Stomach (tissue), 9 donors: Measurements from ENCODE around the gene GSTO2. TPM values are rescaled to one million over a fixed set of nuclear protein-coding genes. Genes with fewer than 3 reads are reported as not detected.

ENCODE experiments used
- DNase-seq, 2 donors: peaks; one replicate each; pipeline versions ENCODE4 v3.0.0 to v3.0.0-alpha.2; 2013 to 2019
- H3K27ac ChIP-seq, 5 donors: fragments of 200-600 bp in 4 of 5; sonication (generic) in 4 of 5; one replicate each; pipeline ENCODE4 v1.5.1; 2013 to 2019; ENCODE audit warnings: mild to moderate bottlenecking in 1 of 5, moderate library complexity in 1 of 5
- H3K27me3 ChIP-seq, 3 donors: fragments of 200-600 bp; sonication (generic); one replicate each; pipeline ENCODE4 v1.5.1; 2017 to 2019; ENCODE audit warnings: mixed run types in 1 of 3
- H3K36me3 ChIP-seq, 4 donors: fragments of 200-600 bp; sonication (generic); 1 replicate in 3 of 4; 2 replicates in 1 of 4; pipeline ENCODE4 v1.5.1; 2016 to 2019
- H3K4me1 ChIP-seq, 4 donors: fragments of 200-600 bp; sonication (generic); one replicate each; pipeline ENCODE4 v1.5.1; 2016 to 2019
- H3K4me3 ChIP-seq, 4 donors: fragments of 200-600 bp; sonication (generic) in 3 of 4; one replicate each; pipeline ENCODE4 v1.5.1; 2016 to 2019; ENCODE audit warnings: mild to moderate bottlenecking in 1 of 4
- H3K9me3 ChIP-seq, 4 donors: fragments of 200-600 bp; sonication (generic); one replicate each; pipeline ENCODE4 v1.5.1; 2016 to 2019
- CTCF ChIP-seq, 7 experiments: fragments of 450-650 bp in 4 of 7; fragments of 200-600 bp in 3 of 7; sonication (generic) in 3 of 7; IDR thresholded peaks; one replicate each; pipeline ENCODE4 v1.5.1; 2016 to 2019; ENCODE audit warnings: antibody characterized with exemption in 7 of 7, control low read depth in 2 of 7, mild to moderate bottlenecking in 1 of 7
- EP300 ChIP-seq: sonication (generic); formaldehyde crosslinking; IDR thresholded peaks from one replicate; pipeline ENCODE4 v1.6.1; 2017; ENCODE audit warnings: antibody characterized with exemption
- POLR2A ChIP-seq, 4 donors: fragments of 450-650 bp; IDR thresholded peaks; one replicate each; pipeline ENCODE4 v1.6.1; 2016; ENCODE audit warnings: antibody characterized with exemption in 4 of 4, control low read depth in 2 of 4, mild to moderate bottlenecking in 1 of 4, moderate library complexity in 1 of 4
- POLR2AphosphoS5 ChIP-seq, 3 donors: sonication (generic); formaldehyde crosslinking; IDR thresholded peaks; one replicate each; pipeline ENCODE4 v1.6.1; 2016; ENCODE audit warnings: antibody characterized with exemption in 3 of 3
- WGBS, 5 donors: extraction: QIAGEN DNeasy Blood & Tissue Kit in 3 of 5; methylation state at CpG; one replicate each; pipeline versions ENCODE4 v1.1.5 to v1.1.7; 2013 to 2018; 5-methylcytosine and 5-hydroxymethylcytosine counted together
- intact Hi-C: fragments of 100-400 bp; cut with DNase I; formaldehyde crosslinking; loops from one replicate; pipeline ENCODE4 v1.15.1; 2023; ENCODE audit warnings: low total_unique reads
- polyA plus RNA-seq, 3 donors: library from polyadenylated mRNA; stranded (reverse); fragments of 200-250 nt; gene quantifications; one replicate each; pipeline ENCODE4 v1.2.3, GENCODE V29; 2013
- total RNA-seq, 5 donors: library from RNA; depleted of rRNA; stranded (reverse); fragments of >200 nt; gene quantifications; one replicate each; pipeline versions ENCODE4 v1.1.0 to v1.2.3, GENCODE V29; 2014 to 2016
- donor health status: healthy with polysubstance abuse.
- donor health status: Bipolar disorder and iron deficiency.
- donor health status: healthy.

The GSTO2 gene
- total and polyA plus RNA-seq, 8 donors = under 0.01 to 26.6 (median 10.0) TPM

DNA sequence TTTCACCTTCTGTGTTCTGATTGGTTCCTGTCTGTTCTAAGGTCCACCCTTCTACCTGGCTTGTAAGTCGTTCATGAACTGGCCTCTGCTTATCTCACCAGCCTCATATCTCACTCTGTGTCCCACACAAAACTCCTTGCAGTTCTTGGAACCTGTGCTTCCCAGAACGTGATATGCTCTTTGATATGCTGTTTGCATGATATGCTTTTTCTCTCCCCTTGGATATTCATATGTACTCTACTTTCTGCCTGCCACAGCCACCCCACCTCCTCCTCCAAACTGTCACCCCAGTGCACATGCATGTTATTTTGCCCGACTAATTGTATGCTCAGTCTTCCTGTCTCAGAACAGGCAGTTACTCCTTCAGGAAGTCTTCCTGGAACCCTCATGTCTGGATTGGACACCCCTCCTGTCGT, 71.1 kb downstream of the GSTO2 start:
- Histone ChIP-seq H3K27me3 (no peaks in the 10 kb centered on the region), H3K4me1 (peaks cover 36 to 48% (median 40%) of the 10 kb centered on the region in 4 donors), H3K36me3 (no peaks in the 10 kb centered on the region), H3K4me3 (peak overlapping the region in 3 of 4 donors; percentile 78 to 94 (median 88)), H3K9me3 (no peaks in the 10 kb centered on the region), H3K27ac (peak overlapping the region; percentile 91 to 100 (median 95))
- 10 to 18% (median 13%) methylated on average over 4 of the region's 4 CpGs for WGBS, 5 donors
- peak; percentile 28 to 77 (median 64) for TF ChIP-seq POLR2AphosphoS5 (IDR thresholded peaks at IDR 0.05)
- TF ChIP-seq EP300 = no peak
- DNase-seq = peak in 1 of 2 donors; percentile 81
- intact Hi-C loops = no loop called here

DNA sequence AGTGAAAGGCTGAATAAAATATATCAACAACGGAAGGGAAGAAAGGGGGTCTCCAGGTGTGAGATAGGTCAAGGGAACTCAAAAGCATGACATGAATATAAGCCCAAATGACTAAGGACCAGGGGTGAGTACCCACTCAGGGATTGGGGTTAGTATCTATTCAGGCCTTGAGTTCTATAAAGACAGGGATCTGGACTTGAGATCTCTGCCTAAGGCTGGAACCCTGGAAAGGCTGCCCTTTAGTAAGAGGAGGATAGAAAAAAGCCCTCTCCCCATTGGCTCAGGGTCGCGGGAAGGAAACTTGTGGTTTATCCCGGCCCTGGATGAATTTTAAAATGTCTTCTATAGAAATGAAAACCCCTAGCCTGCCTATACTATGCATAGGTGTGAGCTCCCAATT, 71.7 kb downstream of the GSTO2 start:
- Histone ChIP-seq H3K4me3 (no peak overlapping the region), H3K4me1 (peaks cover 31 to 43% (median 34%) of the 10 kb centered on the region in 4 donors), H3K27me3 (no peaks in the 10 kb centered on the region), H3K27ac (peak overlapping the region; percentile 91 to 100 (median 95)), H3K36me3 (no peaks in the 10 kb centered on the region), H3K9me3 (no peaks in the 10 kb centered on the region)
- intact Hi-C loops = no loop called here
- WGBS, 5 donors = 54 to 70% (median 57%) methylated on average over 4 of the region's 4 CpGs
- no peak for TF ChIP-seq POLR2A (IDR thresholded peaks at IDR 0.05)
- TF ChIP-seq CTCF (IDR thresholded peaks at IDR 0.05) = no peak
- no peak for TF ChIP-seq EP300
- TF ChIP-seq POLR2AphosphoS5 (IDR thresholded peaks at IDR 0.05) = no peak
- no peak for DNase-seq

DNA sequence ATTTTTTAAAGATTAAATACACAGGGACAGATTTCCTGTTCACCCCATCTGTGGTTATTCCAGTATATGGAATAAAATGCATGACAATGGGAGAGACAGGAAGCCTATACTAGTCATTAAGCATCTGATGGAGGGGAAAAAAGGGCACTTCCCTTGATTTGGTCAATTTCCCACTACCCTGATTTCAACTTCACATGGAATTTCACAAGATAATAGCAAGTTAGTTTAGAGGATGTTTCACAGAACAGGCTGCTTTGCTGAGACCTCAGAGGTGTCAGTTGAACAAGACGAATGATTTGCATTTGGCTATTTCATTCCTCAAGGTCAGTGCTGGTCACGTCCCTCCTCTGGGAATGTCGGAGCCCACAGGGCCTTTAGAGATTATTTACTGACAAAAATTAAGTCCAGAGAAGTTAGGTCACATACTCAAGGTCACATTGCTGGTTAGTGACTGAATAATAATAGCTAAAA, 74.0 kb downstream of the GSTO2 start:
- Histone ChIP-seq H3K27ac (peak overlapping the region in 1 of 5 donors; percentile 12), H3K27me3 (no peaks in the 10 kb centered on the region), H3K36me3 (no peaks in the 10 kb centered on the region), H3K4me1 (peaks cover 13 to 25% (median 18%) of the 10 kb centered on the region in 4 donors), H3K9me3 (no peaks in the 10 kb centered on the region), H3K4me3 (no peak overlapping the region)
- DNase-seq = no peak
- WGBS, 5 donors = 44 to 73% (median 63%) methylated on average over 3 of the region's 3 CpGs
- TF ChIP-seq EP300 = no peak
- no peak for TF ChIP-seq CTCF (IDR thresholded peaks at IDR 0.05)
- no peak for TF ChIP-seq POLR2AphosphoS5 (IDR thresholded peaks at IDR 0.05)
- no peak for TF ChIP-seq POLR2A (IDR thresholded peaks at IDR 0.05)
- intact Hi-C loops = no loop called here

DNA sequence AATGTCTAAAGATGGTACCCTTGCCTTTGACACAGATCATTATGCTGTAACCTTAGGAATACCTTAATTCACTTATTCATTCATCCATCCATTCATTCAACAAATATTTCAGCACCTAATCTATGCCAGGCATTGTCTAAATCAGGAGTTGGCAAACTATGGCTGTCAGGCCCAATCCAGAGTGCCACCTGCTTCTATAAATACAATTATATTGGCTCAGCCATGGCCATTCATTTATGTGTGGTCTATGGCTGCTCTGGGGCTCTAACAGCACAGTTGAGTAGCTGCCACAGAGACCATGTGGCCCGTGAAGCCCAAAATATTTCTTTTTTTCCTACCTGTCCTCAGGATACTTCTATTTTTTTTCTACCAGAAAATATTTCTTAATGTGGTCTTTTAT, 75.2 kb downstream of the GSTO2 start:
- no peak overlapping the region for H3K27ac ChIP-seq
- intact Hi-C loops = no loop called here
- H3K36me3 ChIP-seq = no peaks in the 10 kb centered on the region
- TF ChIP-seq CTCF (IDR thresholded peaks at IDR 0.05) (no peak), POLR2A (IDR thresholded peaks at IDR 0.05) (no peak)
- H3K4me1 ChIP-seq = peaks cover 15 to 27% (median 15%) of the 10 kb centered on the region in 4 donors
- DNase-seq = no peak
- H3K4me3 ChIP-seq = no peak overlapping the region
- H3K9me3 ChIP-seq = no peaks in the 10 kb centered on the region
- no peaks in the 10 kb centered on the region for H3K27me3 ChIP-seq
- WGBS, 5 donors = 73 to 94% (median 90%) methylated on average over 1 of the region's 1 CpG

DNA sequence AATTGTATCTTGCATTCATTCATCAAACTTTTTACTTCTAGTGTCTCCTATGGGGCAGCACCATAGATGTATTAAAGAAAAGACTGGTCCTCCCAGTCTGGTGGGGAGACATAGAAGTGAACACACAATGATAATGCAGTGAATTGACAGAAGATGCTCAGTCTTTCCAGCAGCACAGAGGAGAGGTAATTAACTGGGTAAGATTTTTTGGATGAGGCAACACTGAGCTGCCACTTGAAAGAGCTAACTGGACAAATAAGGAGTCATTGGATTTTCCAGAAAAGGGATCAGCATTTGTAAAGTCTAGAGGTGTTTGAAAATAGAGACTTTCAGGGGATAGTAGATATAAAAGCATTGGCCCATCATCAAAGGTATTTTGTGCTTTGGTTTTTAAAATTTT, 76.5 kb downstream of the GSTO2 start:
- Histone ChIP-seq H3K27me3 (no peaks in the 10 kb centered on the region), H3K9me3 (no peaks in the 10 kb centered on the region), H3K4me1 (peaks cover 9 to 27% (median 18%) of the 10 kb centered on the region in 4 donors), H3K27ac (no peak overlapping the region), H3K36me3 (no peaks in the 10 kb centered on the region), H3K4me3 (no peak overlapping the region)
- intact Hi-C loops = loop anchor here (5.0 kb wide), 1 partner anchor 33 kb away; no protein-coding TSS in a partner anchor
- no peak for TF ChIP-seq POLR2AphosphoS5 (IDR thresholded peaks at IDR 0.05)
- no peak for TF ChIP-seq CTCF (IDR thresholded peaks at IDR 0.05)
- no peak for TF ChIP-seq EP300
- TF ChIP-seq POLR2A (IDR thresholded peaks at IDR 0.05) = no peak
- no peak for DNase-seq
